ENCODE data around the gene GGTLC2.

The GGTLC2 gene

GRCh38 chr22:22680396-22680795, 36.0 kb downstream of the GGTLC2 start:
- H3K4me3 ChIP-seq (ENCODE audit: low read depth, low read length), result no peak overlapping the region
- TF ChIP-seq MYC (IDR thresholded peaks at IDR 0.05; ENCODE audit: low read depth, low read length) (no peak), POLR2A (IDR thresholded peaks at IDR 0.05; ENCODE audit: extremely low read depth, insufficient read length) (no peak), CTCF (IDR thresholded peaks at IDR 0.05; ENCODE audit: low read depth, low read length) (no peak), MAX (IDR thresholded peaks at IDR 0.05; ENCODE audit: low read depth, low read length) (no peak)
- DNase-seq (ENCODE audit: low read depth), result no peak

GRCh38 chr22:22681221-22681739, 36.9 kb downstream of the GGTLC2 start:
- TF ChIP-seq MAX (IDR thresholded peaks at IDR 0.05; ENCODE audit: low read depth, low read length), result no peak
- TF ChIP-seq MYC (IDR thresholded peaks at IDR 0.05; ENCODE audit: low read depth, low read length), result no peak
- TF ChIP-seq POLR2A (IDR thresholded peaks at IDR 0.05; ENCODE audit: extremely low read depth, insufficient read length), result no peak
- TF ChIP-seq CTCF (IDR thresholded peaks at IDR 0.05; ENCODE audit: low read depth, low read length), result no peak
- H3K4me3 ChIP-seq (ENCODE audit: low read depth, low read length), result no peak overlapping the region
- no peak for DNase-seq (ENCODE audit: low read depth)

- no peak for TF ChIP-seq CTCF (IDR thresholded peaks at IDR 0.05; ENCODE audit: low read depth, low read length)
- no peak for TF ChIP-seq POLR2A (IDR thresholded peaks at IDR 0.05; ENCODE audit: extremely low read depth, insufficient read length)
- TF ChIP-seq MAX (IDR thresholded peaks at IDR 0.05; ENCODE audit: low read depth, low read length), result no peak
- no peak for TF ChIP-seq MYC (IDR thresholded peaks at IDR 0.05; ENCODE audit: low read depth, low read length)
- H3K4me3 ChIP-seq (ENCODE audit: low read depth, low read length), result no peak overlapping the region
- DNase-seq (ENCODE audit: low read depth), result no peak
Measured at GRCh38 chr22:22682196-22682595, 37.8 kb downstream of the GGTLC2 start.

- H3K4me3 ChIP-seq (ENCODE audit: low read depth, low read length), result no peak overlapping the region
- TF ChIP-seq MAX (IDR thresholded peaks at IDR 0.05; ENCODE audit: low read depth, low read length) (no peak), MYC (IDR thresholded peaks at IDR 0.05; ENCODE audit: low read depth, low read length) (no peak), CTCF (IDR thresholded peaks at IDR 0.05; ENCODE audit: low read depth, low read length) (no peak), POLR2A (IDR thresholded peaks at IDR 0.05; ENCODE audit: extremely low read depth, insufficient read length) (no peak)
- DNase-seq (ENCODE audit: low read depth), result no peak
Measured at GRCh38 chr22:22682807-22683667, 38.6 kb downstream of the GGTLC2 start.

GRCh38 chr22:22683668-22684361, 39.4 kb downstream of the GGTLC2 start:
- no peak overlapping the region for H3K4me3 ChIP-seq (ENCODE audit: low read depth, low read length)
- DNase-seq (ENCODE audit: low read depth), result no peak
- TF ChIP-seq MAX (IDR thresholded peaks at IDR 0.05; ENCODE audit: low read depth, low read length), result no peak
- TF ChIP-seq POLR2A (IDR thresholded peaks at IDR 0.05; ENCODE audit: extremely low read depth, insufficient read length), result no peak
- TF ChIP-seq MYC (IDR thresholded peaks at IDR 0.05; ENCODE audit: low read depth, low read length), result no peak
- no peak for TF ChIP-seq CTCF (IDR thresholded peaks at IDR 0.05; ENCODE audit: low read depth, low read length)
